GM12864 (cell line): ENCODE measurements around the gene GRK4.

Experiments
- DNase-seq: peaks from one replicate; pipeline ENCODE4 v3.0.0-alpha.2; 2011; ENCODE audit warnings: low read depth
- H3K4me3 ChIP-seq: 2 replicates; pipeline ENCODE4 v1.5.1; 2011; ENCODE audit warnings: mild to moderate bottlenecking, low read depth, low read length, control low read depth
- CTCF ChIP-seq: IDR thresholded peaks from 2 replicates; pipeline ENCODE4 v1.5.1; 2011; ENCODE audit warnings: low read depth, mild to moderate bottlenecking, moderate library complexity, low read length, control low read depth, inconsistent platforms; ENCODE audit errors: missing control alignments

Gene GRK4

GRCh38 chr4:3054169-3054759 is 90.9 kb downstream of the GRK4 start:
- no peak for DNase-seq
- no peak for TF ChIP-seq CTCF

GRCh38 chr4:3059943-3060342 is 96.6 kb downstream of the GRK4 start:
- H3K4me3 ChIP-seq = no peak overlapping the region
- no peak for DNase-seq
- TF ChIP-seq CTCF = no peak

More at GRCh38 chr4:3054169-3054759, 90.9 kb downstream of the GRK4 start:
- no peak overlapping the region for H3K4me3 ChIP-seq

- no peak for TF ChIP-seq CTCF
Observed at GRCh38 chr4:3060946-3061345, 97.6 kb downstream of the GRK4 start.

GRCh38 chr4:3062471-3062870 is 99.1 kb downstream of the GRK4 start:
- H3K4me3 ChIP-seq = no peak overlapping the region
- DNase-seq = no peak
- TF ChIP-seq CTCF = no peak

More at GRCh38 chr4:3060946-3061345, 97.6 kb downstream of the GRK4 start:
- no peak for DNase-seq
- H3K4me3 ChIP-seq = no peak overlapping the region

- no peak overlapping the region for H3K4me3 ChIP-seq
- no peak for TF ChIP-seq CTCF
- DNase-seq = no peak
Observed at GRCh38 chr4:3065551-3065950, 102.2 kb downstream of the GRK4 start.

- no peak for DNase-seq
- TF ChIP-seq CTCF = no peak
- H3K4me3 ChIP-seq = no peak overlapping the region
Observed at GRCh38 chr4:3066836-3067400, 103.5 kb downstream of the GRK4 start.

GRCh38 chr4:3067473-3068001 is 104.2 kb downstream of the GRK4 start:
- no peak for TF ChIP-seq CTCF
- H3K4me3 ChIP-seq = no peak overlapping the region
- no peak for DNase-seq
